GM12878 (cell line): ENCODE results near the gene GRIP2. TPM values are rescaled to one million over a fixed set of nuclear protein-coding genes. Genes with fewer than 3 reads are reported as not detected.

Source experiments
- ATAC-seq: fragments of 200-7000 bp; cut with Tn5 transposase; 3 replicates; pipeline ENCODE4 v1.9.1; 2020; ENCODE audit warnings: mild to moderate bottlenecking, moderate library complexity
- BruUV-seq: library from RNA; stranded (reverse); fragments of 400-500 nt; replicated peaks from 2 replicates; lab custom pipeline; 2021; lab: Mats Ljungman, UMichigan
- CTCF ChIA-PET: fragments of 300-600 bp; sonication (Branson Sonifier 250); formaldehyde crosslinking; extraction: SDS; loops from one replicate; lab custom pipeline; 2021; ENCODE audit warnings: inconsistent platforms; lab: Yijun Ruan, JAX
- POLR2A ChIA-PET: fragments of 350-600 bp; formaldehyde crosslinking; extraction: SDS; loops from one replicate; lab custom pipeline; 2021; ENCODE audit warnings: inconsistent platforms; lab: Charles Lee
- RAD21 ChIA-PET: fragments of 300-600 bp; sonication (Branson Sonifier 250); formaldehyde crosslinking; loops from one replicate; lab custom pipeline; 2023; ENCODE audit warnings: antibody characterized with exemption; ENCODE audit not compliant: unreplicated experiment; lab: Charles Lee
- SMC1A ChIA-PET: fragments of 300-600 bp; sonication (Branson Sonifier 250); formaldehyde crosslinking; loops from one replicate; lab custom pipeline; 2023; ENCODE audit not compliant: unreplicated experiment, uncharacterized antibody; lab: Charles Lee
- DNase-seq: peaks from one replicate; pipeline ENCODE4 v3.0.0-alpha.2; 2011; ENCODE audit warnings: low read depth, low spot score
- FAIRE-seq: peaks from 3 replicates; lab custom pipeline; 2011; peaks lifted over from hg19 to GRCh38; lab: Jason Lieb, UNC
- H2AFZ ChIP-seq: 2 replicates; pipeline ENCODE4 v1.6.0; 2011; ENCODE audit warnings: low read depth, low read length, control low read depth; ENCODE audit not compliant: control insufficient read depth
- H3K27ac ChIP-seq: 2 replicates; pipeline ENCODE4 v1.5.1; 2011; ENCODE audit warnings: control low read depth; ENCODE audit not compliant: control insufficient read depth, insufficient read depth
- H3K27me3 ChIP-seq, 2 experiments: replicated peaks in 1 of 2; 2 replicates each; pipeline versions ENCODE4 v1.6.0 to v1.6.1; 2011; ENCODE audit warnings: low read length in 1 of 2; ENCODE audit not compliant: control insufficient read depth in 2 of 2, insufficient read depth in 2 of 2
- H3K36me3 ChIP-seq, 2 experiments: 2 replicates each; pipeline ENCODE4 v1.5.1; 2011; ENCODE audit warnings: low read length in 1 of 2; ENCODE audit not compliant: control insufficient read depth in 2 of 2, insufficient read depth in 2 of 2
- H3K4me1 ChIP-seq: 2 replicates; pipeline ENCODE4 v1.6.1; 2011; ENCODE audit warnings: mild to moderate bottlenecking, low read length, moderate library complexity, mixed read lengths; ENCODE audit not compliant: control insufficient read depth, insufficient read depth
- H3K4me2 ChIP-seq: 2 replicates; pipeline ENCODE4 v1.6.0; 2011; ENCODE audit warnings: control low read depth; ENCODE audit not compliant: control insufficient read depth, insufficient read depth
- H3K4me3 ChIP-seq: fragments of 200-600 bp; sonication (generic); 2 replicates; pipeline ENCODE4 v1.5.1; 2016
- H3K79me2 ChIP-seq: 2 replicates; pipeline ENCODE4 v1.6.0; 2011; ENCODE audit warnings: low read length; ENCODE audit not compliant: control insufficient read depth, insufficient read depth
- H3K9ac ChIP-seq: 2 replicates; pipeline ENCODE4 v1.8.0; 2011; ENCODE audit warnings: low read length, control low read depth, mixed read lengths; ENCODE audit not compliant: control insufficient read depth, insufficient read depth
- H3K9me3 ChIP-seq: replicated peaks from 3 replicates; pipeline ENCODE4 v1.5.1; 2011; ENCODE audit warnings: mild to moderate bottlenecking, low read length; ENCODE audit not compliant: control insufficient read depth, insufficient read depth
- H4K20me1 ChIP-seq: 2 replicates; pipeline ENCODE4 v1.6.0; 2011; ENCODE audit not compliant: control insufficient read depth, insufficient read depth
- DPF2 ChIP-seq: fragments of 450-650 bp; IDR thresholded peaks from 2 replicates; pipeline ENCODE4 v1.6.1; 2017; ENCODE audit warnings: mild to moderate bottlenecking
- RFX5 ChIP-seq: IDR thresholded peaks from 2 replicates; pipeline ENCODE4 v1.6.1; 2011; ENCODE audit warnings: low read depth, low read length, improper control_type of control experiment
- SIX5 ChIP-seq: IDR thresholded peaks from 2 replicates; pipeline ENCODE4 v1.6.1; 2011; ENCODE audit warnings: mild to moderate bottlenecking, low read depth, low read length, moderate library complexity; ENCODE audit not compliant: severe bottlenecking
- ZNF592 ChIP-seq: fragments of 450-650 bp; IDR thresholded peaks from 2 replicates; pipeline ENCODE4 v1.6.1; 2017; ENCODE audit warnings: mild to moderate bottlenecking, moderate library complexity
- WGBS: methylation state at CpG from one replicate; pipeline ENCODE4 v1.1.6; 2016; ENCODE audit warnings: low lambda C conversion rate; ENCODE audit not compliant: insufficient replicate concordance, insufficient coverage; ENCODE audit errors: missing lambda C conversion rate; 5-methylcytosine and 5-hydroxymethylcytosine counted together
- in situ Hi-C: fragments of 300-500 bp; cut with MboI; formaldehyde crosslinking; loops from 9 replicates; pipeline ENCODE4 v1.14.3; 2018; ENCODE audit warnings: mixed read lengths
- intact Hi-C: fragments of 100-400 bp; cut with micrococcal nuclease; formaldehyde crosslinking; loops from one replicate; pipeline ENCODE4 v1.14.2; 2022; ENCODE audit not compliant: unreplicated experiment
- polyA plus RNA-seq, 11 experiments: library from polyadenylated mRNA; depleted of rRNA in 4 of 11; unstranded in 6 of 11; stranded (reverse) in 5 of 11; fragments of >200 nt; fragmentation: Nextera tagmentation in 4 of 11; fragmentation: Illumina TruSeq in 1 of 11; extraction: Ambion mirVana in 4 of 11; extraction: Trizol in 1 of 11; gene quantifications; 1 replicate in 1 of 11; 2 replicates in 10 of 11; pipeline versions ENCODE4 v1.2.1 to v1.2.3, GENCODE V29; 2011 to 2016; ENCODE audit warnings: inconsistent platforms in 2 of 11, missing spikeins in 2 of 11, low read depth in 1 of 11
- total RNA-seq, 4 experiments: library from RNA; depleted of rRNA in 3 of 4; stranded (reverse); fragments of >200 nt in 3 of 4; fragmentation: Illumina TruSeq in 1 of 4; extraction: Trizol in 1 of 4; gene quantifications; 2 replicates each; pipeline versions ENCODE4 v1.2.1 to v1.2.3, GENCODE V29; 2013 to 2021
- TF ChIP-seq, protein P1 (sequence below): IDR thresholded peaks from 2 replicates; pipeline ENCODE4 v1.6.1; 2012; ENCODE audit warnings: low read length, inconsistent platforms
- TF ChIP-seq, protein P2 (sequence below): fragments of 450-650 bp; formaldehyde crosslinking; IDR thresholded peaks from 2 replicates; pipeline ENCODE4 v1.5.0; 2022; ENCODE audit warnings: mild to moderate bottlenecking, missing genetic modification characterization
- TF ChIP-seq, protein P3 (sequence below): IDR thresholded peaks from 2 replicates; pipeline ENCODE4 v1.6.1; 2012; ENCODE audit warnings: mild to moderate bottlenecking, low read depth, low read length
- TF ChIP-seq, protein P4 (sequence below): IDR thresholded peaks from 2 replicates; pipeline ENCODE4 v1.6.1; 2012; ENCODE audit warnings: low read depth, low read length, improper control_type of control experiment

GRIP2 gene
- total and polyA plus RNA-seq, 10 of the 15 experiments (the other 5 are each of a cell fraction or from before 2014, with no cell fraction given): not detected

DNA sequence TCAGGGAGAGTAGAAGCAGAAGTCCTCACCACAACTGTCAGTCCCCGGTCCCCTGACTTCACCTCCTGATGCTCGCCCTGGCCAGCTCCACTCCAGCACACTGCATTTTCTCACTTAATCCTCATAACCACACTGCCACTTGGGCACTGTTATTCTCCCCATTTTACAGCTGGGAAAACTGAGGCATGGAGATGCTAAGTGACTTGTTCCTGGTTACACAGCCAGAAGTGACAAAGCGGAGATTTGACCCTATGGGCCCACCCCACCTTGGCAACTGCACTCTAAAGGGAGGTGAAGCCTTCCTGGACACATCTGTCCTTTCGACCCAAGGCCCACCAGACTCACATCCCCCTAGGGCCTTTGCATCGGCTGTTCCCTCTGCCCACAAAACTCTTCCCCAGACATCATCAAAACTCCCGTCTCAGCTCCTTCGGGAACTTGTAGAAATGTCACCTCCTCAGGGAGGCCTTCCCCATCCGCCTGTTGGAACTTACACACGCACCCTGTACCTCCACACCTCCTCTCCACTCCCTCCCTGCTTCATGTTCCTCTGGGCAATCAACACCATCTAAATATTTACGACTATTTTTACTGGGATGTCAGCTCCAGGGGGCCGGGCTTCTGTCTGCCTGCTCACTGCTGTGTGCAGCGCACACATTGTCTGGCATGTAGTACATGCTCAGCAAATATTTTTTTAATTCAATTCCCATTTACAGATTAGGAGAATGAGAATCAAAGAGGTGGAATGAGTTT lies 3.1 kb downstream of the GRIP2 start:
- CTCF ChIA-PET: no interaction called here
- Histone ChIP-seq H2AFZ (no peak overlapping the region), H3K4me3 (no peak overlapping the region), H3K36me3 (no peaks in the 10 kb centered on the region), H3K9ac (no peak overlapping the region), H3K27ac (no peak overlapping the region), H3K9me3 (no peaks in the 10 kb centered on the region), H3K27me3 (peaks cover 0 to 2% of the 10 kb centered on the region in 2 experiments; a peak in 1 of 4 replicates), H4K20me1 (no peaks in the 10 kb centered on the region), H3K4me1 (no peaks in the 10 kb centered on the region), H3K4me2 (no peak overlapping the region), H3K79me2 (no peaks in the 10 kb centered on the region)
- DNase-seq (no peak), FAIRE-seq (no peak), ATAC-seq (no peak)
- WGBS: 36% methylated on average over 12 of the region's 12 CpGs
- RAD21 ChIA-PET: no interaction called here
- BruUV-seq: no TSS peak
- in situ Hi-C loops: no loop called here
- intact Hi-C loops: no loop called here
- POLR2A ChIA-PET: no interaction called here
- SMC1A ChIA-PET: no interaction called here
- TF ChIP-seq, protein P1, sequence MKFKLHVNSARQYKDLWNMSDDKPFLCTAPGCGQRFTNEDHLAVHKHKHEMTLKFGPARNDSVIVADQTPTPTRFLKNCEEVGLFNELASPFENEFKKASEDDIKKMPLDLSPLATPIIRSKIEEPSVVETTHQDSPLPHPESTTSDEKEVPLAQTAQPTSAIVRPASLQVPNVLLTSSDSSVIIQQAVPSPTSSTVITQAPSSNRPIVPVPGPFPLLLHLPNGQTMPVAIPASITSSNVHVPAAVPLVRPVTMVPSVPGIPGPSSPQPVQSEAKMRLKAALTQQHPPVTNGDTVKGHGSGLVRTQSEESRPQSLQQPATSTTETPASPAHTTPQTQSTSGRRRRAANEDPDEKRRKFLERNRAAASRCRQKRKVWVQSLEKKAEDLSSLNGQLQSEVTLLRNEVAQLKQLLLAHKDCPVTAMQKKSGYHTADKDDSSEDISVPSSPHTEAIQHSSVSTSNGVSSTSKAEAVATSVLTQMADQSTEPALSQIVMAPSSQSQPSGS: no peak
- TF ChIP-seq, protein P2, sequence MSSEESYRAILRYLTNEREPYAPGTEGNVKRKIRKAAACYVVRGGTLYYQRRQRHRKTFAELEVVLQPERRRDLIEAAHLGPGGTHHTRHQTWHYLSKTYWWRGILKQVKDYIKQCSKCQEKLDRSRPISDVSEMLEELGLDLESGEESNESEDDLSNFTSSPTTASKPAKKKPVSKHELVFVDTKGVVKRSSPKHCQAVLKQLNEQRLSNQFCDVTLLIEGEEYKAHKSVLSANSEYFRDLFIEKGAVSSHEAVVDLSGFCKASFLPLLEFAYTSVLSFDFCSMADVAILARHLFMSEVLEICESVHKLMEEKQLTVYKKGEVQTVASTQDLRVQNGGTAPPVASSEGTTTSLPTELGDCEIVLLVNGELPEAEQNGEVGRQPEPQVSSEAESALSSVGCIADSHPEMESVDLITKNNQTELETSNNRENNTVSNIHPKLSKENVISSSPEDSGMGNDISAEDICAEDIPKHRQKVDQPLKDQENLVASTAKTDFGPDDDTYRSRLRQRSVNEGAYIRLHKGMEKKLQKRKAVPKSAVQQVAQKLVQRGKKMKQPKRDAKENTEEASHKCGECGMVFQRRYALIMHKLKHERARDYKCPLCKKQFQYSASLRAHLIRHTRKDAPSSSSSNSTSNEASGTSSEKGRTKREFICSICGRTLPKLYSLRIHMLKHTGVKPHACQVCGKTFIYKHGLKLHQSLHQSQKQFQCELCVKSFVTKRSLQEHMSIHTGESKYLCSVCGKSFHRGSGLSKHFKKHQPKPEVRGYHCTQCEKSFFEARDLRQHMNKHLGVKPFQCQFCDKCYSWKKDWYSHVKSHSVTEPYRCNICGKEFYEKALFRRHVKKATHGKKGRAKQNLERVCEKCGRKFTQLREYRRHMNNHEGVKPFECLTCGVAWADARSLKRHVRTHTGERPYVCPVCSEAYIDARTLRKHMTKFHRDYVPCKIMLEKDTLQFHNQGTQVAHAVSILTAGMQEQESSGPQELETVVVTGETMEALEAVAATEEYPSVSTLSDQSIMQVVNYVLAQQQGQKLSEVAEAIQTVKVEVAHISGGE (CRISPR knock-in tag): no peak
- TF ChIP-seq RFX5 (no peak), SIX5 (no peak), ZNF592 (no peak), DPF2 (no peak)
- TF ChIP-seq, protein P3, sequence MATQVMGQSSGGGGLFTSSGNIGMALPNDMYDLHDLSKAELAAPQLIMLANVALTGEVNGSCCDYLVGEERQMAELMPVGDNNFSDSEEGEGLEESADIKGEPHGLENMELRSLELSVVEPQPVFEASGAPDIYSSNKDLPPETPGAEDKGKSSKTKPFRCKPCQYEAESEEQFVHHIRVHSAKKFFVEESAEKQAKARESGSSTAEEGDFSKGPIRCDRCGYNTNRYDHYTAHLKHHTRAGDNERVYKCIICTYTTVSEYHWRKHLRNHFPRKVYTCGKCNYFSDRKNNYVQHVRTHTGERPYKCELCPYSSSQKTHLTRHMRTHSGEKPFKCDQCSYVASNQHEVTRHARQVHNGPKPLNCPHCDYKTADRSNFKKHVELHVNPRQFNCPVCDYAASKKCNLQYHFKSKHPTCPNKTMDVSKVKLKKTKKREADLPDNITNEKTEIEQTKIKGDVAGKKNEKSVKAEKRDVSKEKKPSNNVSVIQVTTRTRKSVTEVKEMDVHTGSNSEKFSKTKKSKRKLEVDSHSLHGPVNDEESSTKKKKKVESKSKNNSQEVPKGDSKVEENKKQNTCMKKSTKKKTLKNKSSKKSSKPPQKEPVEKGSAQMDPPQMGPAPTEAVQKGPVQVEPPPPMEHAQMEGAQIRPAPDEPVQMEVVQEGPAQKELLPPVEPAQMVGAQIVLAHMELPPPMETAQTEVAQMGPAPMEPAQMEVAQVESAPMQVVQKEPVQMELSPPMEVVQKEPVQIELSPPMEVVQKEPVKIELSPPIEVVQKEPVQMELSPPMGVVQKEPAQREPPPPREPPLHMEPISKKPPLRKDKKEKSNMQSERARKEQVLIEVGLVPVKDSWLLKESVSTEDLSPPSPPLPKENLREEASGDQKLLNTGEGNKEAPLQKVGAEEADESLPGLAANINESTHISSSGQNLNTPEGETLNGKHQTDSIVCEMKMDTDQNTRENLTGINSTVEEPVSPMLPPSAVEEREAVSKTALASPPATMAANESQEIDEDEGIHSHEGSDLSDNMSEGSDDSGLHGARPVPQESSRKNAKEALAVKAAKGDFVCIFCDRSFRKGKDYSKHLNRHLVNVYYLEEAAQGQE: no peak
- TF ChIP-seq, protein P4, sequence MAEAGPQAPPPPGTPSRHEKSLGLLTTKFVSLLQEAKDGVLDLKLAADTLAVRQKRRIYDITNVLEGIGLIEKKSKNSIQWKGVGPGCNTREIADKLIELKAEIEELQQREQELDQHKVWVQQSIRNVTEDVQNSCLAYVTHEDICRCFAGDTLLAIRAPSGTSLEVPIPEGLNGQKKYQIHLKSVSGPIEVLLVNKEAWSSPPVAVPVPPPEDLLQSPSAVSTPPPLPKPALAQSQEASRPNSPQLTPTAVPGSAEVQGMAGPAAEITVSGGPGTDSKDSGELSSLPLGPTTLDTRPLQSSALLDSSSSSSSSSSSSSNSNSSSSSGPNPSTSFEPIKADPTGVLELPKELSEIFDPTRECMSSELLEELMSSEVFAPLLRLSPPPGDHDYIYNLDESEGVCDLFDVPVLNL: no peak
